ENCODE results near the gene ZNF275. TPM values are rescaled to one million over a fixed set of nuclear protein-coding genes. Genes with fewer than 3 reads are reported as not detected.

Gene ZNF275
- total RNA-seq, 4 donors from 2014 or later, result 4.6 to 7.6 (median 5.0) TPM

- Histone ChIP-seq H3K9me3 (no peaks in the 10 kb centered on the region), H3K4me3 (no peak overlapping the region), H3K36me3 (peaks cover 0 to 7% of the 10 kb centered on the region in 2 donors), H3K27me3 (no peaks in the 10 kb centered on the region), H3K4me1 (no peaks in the 10 kb centered on the region), H3K27ac (no peak overlapping the region)
- TF ChIP-seq CTCF (IDR thresholded peaks at IDR 0.05 in 4 of 5, conservative IDR thresholded peaks at IDR 0.05 in 1 of 5) (no peak), POLR2A (IDR thresholded peaks at IDR 0.05) (no peak)
- in situ Hi-C loops (cut with MboI; ENCODE audit: low sequenced_read_pairs in 4 of 4) (loop anchor here in 1 of 4 donors (25.0 kb wide), 1 partner anchor 191 kb away; no protein-coding TSS in a partner anchor), intact Hi-C loops (cut with DNase I; ENCODE audit: low total_unique reads) (no loop called here)
- ATAC-seq, result no peak
- no peak for DNase-seq
Observed at GRCh38 chrX:153352858-153353257, 18.9 kb downstream of the ZNF275 start.

- no peak for ATAC-seq
- TF ChIP-seq POLR2A (IDR thresholded peaks at IDR 0.05) (no peak), CTCF (IDR thresholded peaks at IDR 0.05 in 4 of 5, conservative IDR thresholded peaks at IDR 0.05 in 1 of 5) (no peak)
- Histone ChIP-seq H3K9me3 (no peaks in the 10 kb centered on the region), H3K27me3 (no peaks in the 10 kb centered on the region), H3K27ac (no peak overlapping the region), H3K36me3 (peaks cover 0 to 5% of the 10 kb centered on the region in 2 donors), H3K4me3 (no peak overlapping the region), H3K4me1 (no peaks in the 10 kb centered on the region)
- in situ Hi-C loops (cut with MboI; ENCODE audit: low sequenced_read_pairs in 4 of 4) (loop anchor here in 1 of 4 donors (25.0 kb wide), 1 partner anchor 191 kb away; no protein-coding TSS in a partner anchor), intact Hi-C loops (cut with DNase I; ENCODE audit: low total_unique reads) (no loop called here)
- DNase-seq, result no peak
Observed at GRCh38 chrX:153353416-153353815, 19.5 kb downstream of the ZNF275 start.

GRCh38 chrX:153357877-153358276, 23.9 kb downstream of the ZNF275 start:
- in situ Hi-C loops (cut with MboI; ENCODE audit: low sequenced_read_pairs in 4 of 4) (loop anchor here in 1 of 4 donors (25.0 kb wide), 1 partner anchor 196 kb away; no protein-coding TSS in a partner anchor), intact Hi-C loops (cut with DNase I; ENCODE audit: low total_unique reads) (no loop called here)
- no peak for TF ChIP-seq CTCF (IDR thresholded peaks at IDR 0.05 in 4 of 5, conservative IDR thresholded peaks at IDR 0.05 in 1 of 5)
- no peak for TF ChIP-seq POLR2A (IDR thresholded peaks at IDR 0.05)
- no peak for ATAC-seq
- H3K36me3 ChIP-seq, result no peaks in the 10 kb centered on the region
- no peak overlapping the region for H3K27ac ChIP-seq
- DNase-seq, result no peak
- no peaks in the 10 kb centered on the region for H3K9me3 ChIP-seq
- no peaks in the 10 kb centered on the region for H3K27me3 ChIP-seq
- no peaks in the 10 kb centered on the region for H3K4me1 ChIP-seq
- no peak overlapping the region for H3K4me3 ChIP-seq

- in situ Hi-C loops (cut with MboI; ENCODE audit: low sequenced_read_pairs in 4 of 4), result loop anchor here in 1 of 4 donors (25.0 kb wide), 1 partner anchor 200 kb away; no protein-coding TSS in a partner anchor
- no peak for ATAC-seq
- Histone ChIP-seq H3K36me3 (no peaks in the 10 kb centered on the region), H3K4me3 (no peak overlapping the region), H3K4me1 (no peaks in the 10 kb centered on the region), H3K27ac (no peak overlapping the region), H3K9me3 (no peaks in the 10 kb centered on the region), H3K27me3 (peaks cover 0 to 4% (median 0%) of the 10 kb centered on the region in 3 donors)
- TF ChIP-seq CTCF (IDR thresholded peaks at IDR 0.05 in 4 of 5, conservative IDR thresholded peaks at IDR 0.05 in 1 of 5) (no peak), POLR2A (IDR thresholded peaks at IDR 0.05) (no peak)
- DNase-seq, result no peak
- intact Hi-C loops (cut with DNase I; ENCODE audit: low total_unique reads), result no loop called here
Observed at GRCh38 chrX:153361781-153362397, 27.9 kb downstream of the ZNF275 start.
